HepG2 (cell line): ENCODE data around the gene CRIP1. TPM values are rescaled to one million over a fixed set of nuclear protein-coding genes. Genes with fewer than 3 reads are reported as not detected.

Experiments
- ATAD3A ChIP-seq: sonication (generic); formaldehyde crosslinking; IDR thresholded peaks from 2 replicates; pipeline ENCODE4 v1.4.0; 2020; ENCODE audit warnings: missing genetic modification reagents
- FOXO1 ChIP-seq: sonication (generic); formaldehyde crosslinking; IDR thresholded peaks from 2 replicates; pipeline ENCODE4 v1.4.0; 2020; ENCODE audit warnings: missing genetic modification reagents
- PCBP1 ChIP-seq: fragments of 200-400 bp; formaldehyde crosslinking; IDR thresholded peaks from 2 replicates; pipeline ENCODE4 v1.6.1; 2017; ENCODE audit warnings: mild to moderate bottlenecking, low read depth, low read length, borderline replicate concordance
- POLR2G ChIP-seq: fragments of 200-400 bp; formaldehyde crosslinking; IDR thresholded peaks from 2 replicates; pipeline ENCODE4 v1.6.1; 2018; ENCODE audit warnings: mild to moderate bottlenecking, low read depth, low read length, moderate library complexity
- SP140L ChIP-seq: sonication (generic); formaldehyde crosslinking; IDR thresholded peaks from 2 replicates; pipeline ENCODE4 v1.4.0; 2020; ENCODE audit warnings: missing genetic modification reagents, borderline replicate concordance
- ZNF331 ChIP-seq: sonication (generic); formaldehyde crosslinking; IDR thresholded peaks from 2 replicates; pipeline ENCODE4 v1.4.0; 2020; ENCODE audit warnings: missing genetic modification reagents
- ZNF747 ChIP-seq: sonication (generic); formaldehyde crosslinking; IDR thresholded peaks from 2 replicates; pipeline ENCODE4 v1.8.1; 2023; ENCODE audit warnings: missing genetic modification reagents, mild to moderate bottlenecking, borderline replicate concordance
- ZNF878 ChIP-seq: sonication (generic); formaldehyde crosslinking; IDR thresholded peaks from 2 replicates; pipeline ENCODE4 v1.8.1; 2023; ENCODE audit warnings: mild to moderate bottlenecking, missing genetic modification reagents, moderate library complexity
- ZSCAN21 ChIP-seq: sonication (generic); formaldehyde crosslinking; IDR thresholded peaks from 2 replicates; pipeline ENCODE4 v1.8.0; 2022; ENCODE audit warnings: mild to moderate bottlenecking, missing genetic modification reagents, moderate library complexity, borderline replicate concordance
- polyA plus RNA-seq, 8 experiments: library from polyadenylated mRNA; depleted of rRNA in 3 of 8; stranded (reverse) in 7 of 8; unstranded in 1 of 8; fragments of >200 nt; fragmentation: Illumina TruSeq in 4 of 8; extraction: Trizol in 4 of 8; gene quantifications; 2 replicates each; pipeline versions ENCODE4 v1.2.1 to v1.2.3, GENCODE V29; 2011 to 2016; ENCODE audit warnings: low read depth in 4 of 8, missing spikeins in 1 of 8, mixed read lengths in 1 of 8; ENCODE audit not compliant: insufficient read depth in 1 of 8
- total RNA-seq, 5 experiments: library from RNA; depleted of rRNA; stranded (reverse); fragments of >200 nt; fragmentation: Illumina TruSeq; extraction: Trizol; gene quantifications; 2 replicates each; pipeline ENCODE4 v1.2.3, GENCODE V29; 2016; ENCODE audit warnings: low read depth in 1 of 5
- TF ChIP-seq, protein P1 (sequence below): sonication (generic); formaldehyde crosslinking; IDR thresholded peaks from 2 replicates; pipeline ENCODE4 v1.8.0; 2022; ENCODE audit warnings: missing genetic modification reagents, mild to moderate bottlenecking, borderline replicate concordance
- TF ChIP-seq, protein P2 (sequence below): sonication (generic); formaldehyde crosslinking; IDR thresholded peaks from 2 replicates; pipeline ENCODE4 v1.9.0; 2022; ENCODE audit warnings: low read depth, missing genetic modification reagents
- TF ChIP-seq, protein P3 (sequence below): sonication (generic); formaldehyde crosslinking; IDR thresholded peaks from 2 replicates; pipeline ENCODE4 v1.5.0; 2020; ENCODE audit warnings: missing genetic modification reagents
- TF ChIP-seq, protein P4 (sequence below): sonication (generic); formaldehyde crosslinking; IDR thresholded peaks from 2 replicates; pipeline ENCODE4 v1.8.1; 2022; ENCODE audit warnings: low read depth, mild to moderate bottlenecking, missing genetic modification reagents
- TF ChIP-seq, protein P5 (sequence below): IDR thresholded peaks from 2 replicates; pipeline ENCODE4 v1.6.1; 2016; ENCODE audit warnings: missing biosample characterization, missing genetic modification reagents, low read depth
- TF ChIP-seq, protein P6 (sequence below): sonication (generic); formaldehyde crosslinking; IDR thresholded peaks from 2 replicates; pipeline ENCODE4 v1.4.0; 2020; ENCODE audit warnings: missing genetic modification reagents; ENCODE audit errors: not compliant biosample characterization
- TF ChIP-seq, protein P7 (sequence below): sonication (generic); formaldehyde crosslinking; IDR thresholded peaks from 2 replicates; pipeline ENCODE4 v1.8.1; 2023; ENCODE audit warnings: missing genetic modification reagents, mild to moderate bottlenecking, borderline replicate concordance

The CRIP1 gene
- total and polyA plus RNA-seq, 2 of the 13 experiments (the other 11 are each of a cell fraction or from before 2014, with no cell fraction given), result 53.9 to 59.5 TPM

DNA sequence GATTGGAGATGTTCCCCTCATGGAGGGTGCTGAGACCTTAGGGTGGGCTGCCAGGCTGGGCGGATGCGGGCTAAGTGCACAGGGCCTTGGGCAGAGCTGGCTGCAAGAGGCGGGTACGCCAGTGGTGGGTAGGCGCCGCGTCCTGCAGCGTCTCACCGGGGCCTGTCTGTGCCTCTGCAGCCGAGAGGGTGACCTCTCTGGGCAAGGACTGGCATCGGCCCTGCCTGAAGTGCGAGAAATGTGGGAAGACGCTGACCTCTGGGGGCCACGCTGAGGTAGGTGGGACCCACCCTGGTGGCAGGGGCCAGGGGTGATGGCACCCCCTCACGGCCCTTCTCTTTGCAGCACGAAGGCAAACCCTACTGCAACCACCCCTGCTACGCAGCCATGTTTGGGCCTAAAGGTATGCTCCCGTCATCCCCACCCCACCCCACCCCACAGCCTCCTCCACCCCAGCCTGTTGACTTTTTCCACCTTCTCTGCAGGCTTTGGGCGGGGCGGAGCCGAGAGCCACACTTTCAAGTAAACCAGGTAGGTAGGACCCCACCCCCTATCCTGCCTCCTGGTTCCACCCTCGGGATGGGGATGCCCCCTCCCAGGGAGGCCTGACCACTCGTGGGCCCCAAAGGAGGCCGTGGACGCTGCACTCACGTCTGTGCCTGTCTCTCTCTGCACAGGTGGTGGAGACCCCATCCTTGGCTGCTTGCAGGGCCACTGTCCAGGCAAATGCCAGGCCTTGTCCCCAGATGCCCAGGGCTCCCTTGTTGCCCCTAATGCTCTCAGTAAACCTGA, 1.5 kb downstream of the CRIP1 start (continued):
- TF ChIP-seq ATAD3A (CRISPR knock-in tag) (no peak), ZNF747 (CRISPR knock-in tag) (no peak), POLR2G (peak; percentile 23; the same call in 1 of the 2 replicates), ZSCAN21 (CRISPR knock-in tag) (0 out of 2 replicates have a peak, but pooled peaks have one; percentile 25), SP140L (CRISPR knock-in tag) (no peak), ZNF331 (no peak), PCBP1 (0 out of 2 replicates have a peak, but pooled peaks have one; percentile 10), ZNF878 (CRISPR knock-in tag) (no peak), FOXO1 (CRISPR knock-in tag) (no peak)
- TF ChIP-seq, protein P1, sequence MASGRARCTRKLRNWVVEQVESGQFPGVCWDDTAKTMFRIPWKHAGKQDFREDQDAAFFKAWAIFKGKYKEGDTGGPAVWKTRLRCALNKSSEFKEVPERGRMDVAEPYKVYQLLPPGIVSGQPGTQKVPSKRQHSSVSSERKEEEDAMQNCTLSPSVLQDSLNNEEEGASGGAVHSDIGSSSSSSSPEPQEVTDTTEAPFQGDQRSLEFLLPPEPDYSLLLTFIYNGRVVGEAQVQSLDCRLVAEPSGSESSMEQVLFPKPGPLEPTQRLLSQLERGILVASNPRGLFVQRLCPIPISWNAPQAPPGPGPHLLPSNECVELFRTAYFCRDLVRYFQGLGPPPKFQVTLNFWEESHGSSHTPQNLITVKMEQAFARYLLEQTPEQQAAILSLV, result no peak
- TF ChIP-seq, protein P2, sequence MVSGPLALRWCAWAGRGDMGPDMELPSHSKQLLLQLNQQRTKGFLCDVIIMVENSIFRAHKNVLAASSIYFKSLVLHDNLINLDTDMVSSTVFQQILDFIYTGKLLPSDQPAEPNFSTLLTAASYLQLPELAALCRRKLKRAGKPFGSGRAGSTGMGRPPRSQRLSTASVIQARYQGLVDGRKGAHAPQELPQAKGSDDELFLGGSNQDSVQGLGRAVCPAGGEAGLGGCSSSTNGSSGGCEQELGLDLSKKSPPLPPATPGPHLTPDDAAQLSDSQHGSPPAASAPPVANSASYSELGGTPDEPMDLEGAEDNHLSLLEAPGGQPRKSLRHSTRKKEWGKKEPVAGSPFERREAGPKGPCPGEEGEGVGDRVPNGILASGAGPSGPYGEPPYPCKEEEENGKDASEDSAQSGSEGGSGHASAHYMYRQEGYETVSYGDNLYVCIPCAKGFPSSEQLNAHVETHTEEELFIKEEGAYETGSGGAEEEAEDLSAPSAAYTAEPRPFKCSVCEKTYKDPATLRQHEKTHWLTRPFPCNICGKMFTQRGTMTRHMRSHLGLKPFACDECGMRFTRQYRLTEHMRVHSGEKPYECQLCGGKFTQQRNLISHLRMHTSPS (CRISPR knock-in tag), result 0 out of 2 replicates have a peak, but pooled peaks have one; percentile 22
- TF ChIP-seq, protein P3, sequence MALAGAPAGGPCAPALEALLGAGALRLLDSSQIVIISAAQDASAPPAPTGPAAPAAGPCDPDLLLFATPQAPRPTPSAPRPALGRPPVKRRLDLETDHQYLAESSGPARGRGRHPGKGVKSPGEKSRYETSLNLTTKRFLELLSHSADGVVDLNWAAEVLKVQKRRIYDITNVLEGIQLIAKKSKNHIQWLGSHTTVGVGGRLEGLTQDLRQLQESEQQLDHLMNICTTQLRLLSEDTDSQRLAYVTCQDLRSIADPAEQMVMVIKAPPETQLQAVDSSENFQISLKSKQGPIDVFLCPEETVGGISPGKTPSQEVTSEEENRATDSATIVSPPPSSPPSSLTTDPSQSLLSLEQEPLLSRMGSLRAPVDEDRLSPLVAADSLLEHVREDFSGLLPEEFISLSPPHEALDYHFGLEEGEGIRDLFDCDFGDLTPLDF (CRISPR knock-in tag), result no peak
- TF ChIP-seq, protein P4, sequence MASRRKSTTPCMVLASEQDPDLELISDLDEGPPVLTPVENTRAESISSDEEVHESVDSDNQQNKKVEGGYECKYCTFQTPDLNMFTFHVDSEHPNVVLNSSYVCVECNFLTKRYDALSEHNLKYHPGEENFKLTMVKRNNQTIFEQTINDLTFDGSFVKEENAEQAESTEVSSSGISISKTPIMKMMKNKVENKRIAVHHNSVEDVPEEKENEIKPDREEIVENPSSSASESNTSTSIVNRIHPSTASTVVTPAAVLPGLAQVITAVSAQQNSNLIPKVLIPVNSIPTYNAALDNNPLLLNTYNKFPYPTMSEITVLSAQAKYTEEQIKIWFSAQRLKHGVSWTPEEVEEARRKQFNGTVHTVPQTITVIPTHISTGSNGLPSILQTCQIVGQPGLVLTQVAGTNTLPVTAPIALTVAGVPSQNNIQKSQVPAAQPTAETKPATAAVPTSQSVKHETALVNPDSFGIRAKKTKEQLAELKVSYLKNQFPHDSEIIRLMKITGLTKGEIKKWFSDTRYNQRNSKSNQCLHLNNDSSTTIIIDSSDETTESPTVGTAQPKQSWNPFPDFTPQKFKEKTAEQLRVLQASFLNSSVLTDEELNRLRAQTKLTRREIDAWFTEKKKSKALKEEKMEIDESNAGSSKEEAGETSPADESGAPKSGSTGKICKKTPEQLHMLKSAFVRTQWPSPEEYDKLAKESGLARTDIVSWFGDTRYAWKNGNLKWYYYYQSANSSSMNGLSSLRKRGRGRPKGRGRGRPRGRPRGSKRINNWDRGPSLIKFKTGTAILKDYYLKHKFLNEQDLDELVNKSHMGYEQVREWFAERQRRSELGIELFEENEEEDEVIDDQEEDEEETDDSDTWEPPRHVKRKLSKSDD (CRISPR knock-in tag), result no peak
- TF ChIP-seq, protein P5, sequence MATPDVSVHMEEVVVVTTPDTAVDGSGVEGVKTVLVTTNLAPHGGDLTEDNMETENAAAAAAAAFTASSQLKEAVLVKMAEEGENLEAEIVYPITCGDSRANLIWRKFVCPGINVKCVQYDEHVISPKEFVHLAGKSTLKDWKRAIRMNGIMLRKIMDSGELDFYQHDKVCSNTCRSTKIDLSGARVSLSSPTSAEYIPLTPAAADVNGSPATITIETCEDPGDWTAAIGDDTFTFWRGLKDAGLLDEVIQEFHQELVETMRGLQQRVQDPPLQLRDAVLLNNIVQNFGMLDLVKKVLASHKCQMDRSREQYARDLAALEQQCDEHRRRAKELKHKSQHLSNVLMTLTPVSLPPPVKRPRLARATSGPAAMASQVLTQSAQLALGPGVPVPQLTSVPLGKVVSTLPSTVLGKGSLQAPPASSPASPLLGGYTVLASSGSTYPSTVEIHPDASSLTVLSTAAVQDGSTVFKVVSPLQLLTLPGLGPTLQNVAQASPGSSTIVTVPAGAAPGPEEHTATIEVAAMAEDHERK, result no peak
- TF ChIP-seq, protein P6, sequence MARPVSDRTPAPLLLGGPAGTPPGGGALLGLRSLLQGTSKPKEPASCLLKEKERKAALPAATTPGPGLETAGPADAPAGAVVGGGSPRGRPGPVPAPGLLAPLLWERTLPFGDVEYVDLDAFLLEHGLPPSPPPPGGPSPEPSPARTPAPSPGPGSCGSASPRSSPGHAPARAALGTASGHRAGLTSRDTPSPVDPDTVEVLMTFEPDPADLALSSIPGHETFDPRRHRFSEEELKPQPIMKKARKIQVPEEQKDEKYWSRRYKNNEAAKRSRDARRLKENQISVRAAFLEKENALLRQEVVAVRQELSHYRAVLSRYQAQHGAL (CRISPR knock-in tag), result no peak
- TF ChIP-seq, protein P7, sequence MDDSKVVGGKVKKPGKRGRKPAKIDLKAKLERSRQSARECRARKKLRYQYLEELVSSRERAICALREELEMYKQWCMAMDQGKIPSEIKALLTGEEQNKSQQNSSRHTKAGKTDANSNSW (CRISPR knock-in tag), result no peak
